GM21737 (cell line): Measurements from ENCODE around the gene MOGAT1.
"Not testable (repeated sequence)": the region's sequence is repeated elsewhere in the genome, so short reads cannot be mapped to it uniquely, and the experiment has no call there.

Experiments
- ATAC-seq: cut with Tn5 transposase; IDR thresholded peaks from one replicate; pipeline ENCODE4 v1.9.1; 2021; ENCODE audit warnings: mild to moderate bottlenecking, moderate library complexity; ENCODE audit not compliant: unreplicated experiment

MOGAT1 gene

GRCh38 chr2:222709191-222709891, 37.9 kb downstream of the MOGAT1 start:
- peak; percentile 64 for ATAC-seq

DNA sequence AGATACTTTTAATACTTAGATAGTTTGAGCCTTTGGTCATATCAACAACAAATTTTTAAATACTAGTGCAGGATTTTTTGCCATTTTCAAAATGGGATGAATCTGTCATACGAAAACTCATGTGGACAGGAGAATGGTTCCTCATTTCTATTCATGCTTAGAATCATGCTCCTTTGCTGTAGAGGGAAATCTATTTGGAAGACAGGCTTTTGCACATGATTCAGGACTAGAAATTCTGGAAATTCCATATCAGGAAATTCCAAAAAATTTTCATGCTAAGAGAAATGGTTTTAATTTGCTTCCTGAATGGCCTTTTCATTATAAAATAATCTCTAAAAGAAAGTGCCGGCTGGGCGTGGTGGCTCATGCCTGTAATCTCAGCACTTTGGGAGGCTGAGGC, 39.3 kb downstream of the MOGAT1 start:
- ATAC-seq: no peak

- no peak for ATAC-seq
Measured at GRCh38 chr2:222711315-222711940, 40.0 kb downstream of the MOGAT1 start.

- no peak for ATAC-seq
Measured at GRCh38 chr2:222713002-222713401, 41.5 kb downstream of the MOGAT1 start.

GRCh38 chr2:222714361-222715241, 43.1 kb downstream of the MOGAT1 start:
- ATAC-seq: no peak

DNA sequence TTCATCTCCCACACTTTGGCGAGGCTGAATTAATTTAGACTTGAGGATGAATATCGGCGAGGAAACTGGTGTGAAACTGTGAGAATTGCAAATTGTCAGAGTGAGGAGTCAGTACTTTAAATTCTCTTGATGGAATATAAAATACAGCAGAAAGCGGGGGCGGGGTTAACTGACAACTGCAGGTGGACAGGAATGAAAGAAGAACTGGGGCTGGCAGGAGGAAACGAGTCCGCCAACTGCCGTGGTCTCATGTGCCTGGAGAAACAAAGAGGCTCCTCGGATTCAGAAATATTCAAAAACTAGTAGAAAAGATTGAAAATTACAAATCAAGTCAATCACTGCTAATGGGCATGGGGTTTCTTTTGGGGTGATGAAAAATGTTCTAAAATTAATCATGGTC, 44.3 kb downstream of the MOGAT1 start:
- peak; percentile 53 for ATAC-seq

DNA sequence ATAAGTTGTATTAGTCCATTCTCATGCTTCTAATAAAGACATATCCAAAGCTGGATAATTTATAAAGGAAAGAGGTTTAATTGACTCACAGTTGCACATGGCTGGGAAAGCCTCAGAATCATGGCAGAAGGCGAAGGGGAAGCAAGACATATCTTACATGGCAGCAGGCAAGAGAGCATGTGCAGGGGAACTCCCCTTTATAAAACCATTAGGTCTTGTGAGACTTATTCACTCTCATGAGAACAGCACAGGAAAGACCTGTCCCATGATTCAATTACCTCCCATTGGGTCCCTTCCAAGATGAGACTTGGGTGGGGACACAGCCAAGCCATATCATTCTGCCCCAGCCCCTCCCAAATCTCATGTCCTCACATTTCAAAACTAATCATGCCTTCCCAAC, 48.3 kb downstream of the MOGAT1 start:
- not testable (repeated sequence) for ATAC-seq

DNA sequence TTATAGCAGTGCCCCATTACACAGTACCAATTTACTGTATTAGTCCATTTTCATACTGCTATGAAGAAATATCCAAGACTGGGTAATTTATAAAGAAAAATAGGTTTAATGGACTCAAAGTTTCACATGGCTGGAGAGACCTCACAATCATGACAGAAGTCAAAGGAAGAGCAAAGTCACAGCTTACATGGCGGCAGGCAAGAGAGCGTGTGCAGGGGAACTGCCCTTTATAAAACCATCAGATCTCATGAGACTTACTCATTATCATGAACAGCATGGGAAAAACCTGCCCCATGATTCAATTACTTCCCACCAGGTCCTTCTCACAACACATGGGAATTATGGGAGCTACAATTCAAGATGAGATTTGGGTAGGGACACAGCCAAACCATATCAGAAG, 50.1 kb downstream of the MOGAT1 start:
- not testable (repeated sequence) for ATAC-seq

GRCh38 chr2:222722327-222722946, 51.0 kb downstream of the MOGAT1 start:
- ATAC-seq: peak; percentile 97

DNA sequence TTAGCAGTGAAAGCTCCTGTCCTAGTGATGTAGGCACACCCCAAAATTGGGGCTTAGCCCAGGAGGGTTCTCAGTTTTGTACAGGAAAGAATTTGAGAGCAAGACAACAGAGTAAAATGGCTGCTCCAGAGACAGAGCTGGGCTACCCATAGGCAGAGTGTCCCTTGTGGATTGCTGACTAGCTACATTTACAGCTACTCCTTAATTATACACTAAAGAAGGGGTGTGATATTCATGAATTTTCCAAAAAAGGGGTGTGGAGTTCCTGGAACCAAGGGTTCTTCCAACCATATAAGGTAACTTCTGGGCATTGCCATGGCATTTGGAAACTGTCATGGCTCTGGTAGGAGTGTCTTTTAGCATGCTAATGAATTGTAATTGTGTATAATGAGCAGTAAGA, 52.8 kb downstream of the MOGAT1 start:
- no peak for ATAC-seq

GRCh38 chr2:222728621-222729020, 57.2 kb downstream of the MOGAT1 start:
- no peak for ATAC-seq

DNA sequence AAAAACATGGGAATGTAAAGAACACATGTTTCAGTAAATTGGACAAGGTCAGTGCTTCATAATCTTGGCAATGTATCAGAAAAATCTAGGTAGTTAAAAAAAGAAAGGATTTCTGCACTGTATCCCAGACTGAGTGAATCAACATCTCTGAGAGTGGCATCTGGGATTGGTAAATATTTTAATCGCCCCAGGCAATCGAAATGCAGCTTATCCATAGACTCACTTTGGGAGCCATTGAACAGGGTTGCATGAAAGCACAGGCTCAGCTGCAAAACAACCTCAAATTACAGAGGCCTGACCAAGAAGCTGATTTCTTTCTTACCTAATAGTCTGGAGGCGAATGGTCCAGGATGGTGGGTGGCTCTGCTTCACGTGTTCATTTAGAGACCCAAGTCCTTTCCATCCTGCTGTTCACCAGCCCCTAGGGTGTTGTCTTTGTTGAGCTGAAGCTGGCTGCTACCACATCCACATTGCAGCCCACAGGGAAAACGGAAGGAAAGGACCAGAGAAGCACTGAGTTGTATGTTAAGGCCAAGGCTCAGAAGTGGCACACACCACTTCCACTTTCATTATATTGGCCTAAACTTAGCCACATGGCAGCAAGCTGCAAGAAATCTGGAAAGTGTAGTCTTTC, 59.0 kb downstream of the MOGAT1 start:
- peak; percentile 62 for ATAC-seq

GRCh38 chr2:222731201-222731621, 59.8 kb downstream of the MOGAT1 start:
- no peak for ATAC-seq

DNA sequence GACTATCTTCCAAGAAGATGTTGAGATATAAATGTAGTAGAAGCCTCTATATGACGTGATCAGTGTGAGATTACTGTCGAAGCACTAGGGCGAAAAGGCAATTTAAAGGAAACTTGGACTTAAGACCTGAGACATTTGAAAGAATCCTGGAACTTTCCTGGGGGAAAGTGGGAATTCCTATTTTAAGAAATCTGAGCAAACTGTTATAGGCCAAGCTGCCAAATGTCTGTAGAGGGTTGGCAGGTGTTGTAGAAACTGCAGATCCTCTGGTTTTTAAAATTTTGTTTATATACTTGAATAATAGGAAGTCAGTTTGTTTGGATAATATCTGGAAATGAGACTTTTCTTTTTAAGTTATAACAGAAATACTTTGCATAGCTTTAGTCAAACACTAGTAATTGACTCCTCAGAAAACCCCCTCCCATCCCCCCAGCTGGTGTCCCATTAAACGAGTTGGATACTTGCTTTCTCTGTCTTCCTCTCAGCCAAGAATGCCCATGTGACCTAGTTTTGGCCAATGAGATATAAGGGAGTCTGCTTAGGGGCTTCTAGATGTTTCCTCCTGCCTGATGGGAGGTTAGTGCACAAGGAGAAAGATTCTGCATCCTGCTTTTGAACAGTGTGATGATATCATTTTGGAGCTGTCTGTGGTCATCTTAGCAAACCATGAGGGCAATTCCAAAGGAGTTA, 61.2 kb downstream of the MOGAT1 start:
- no peak for ATAC-seq

DNA sequence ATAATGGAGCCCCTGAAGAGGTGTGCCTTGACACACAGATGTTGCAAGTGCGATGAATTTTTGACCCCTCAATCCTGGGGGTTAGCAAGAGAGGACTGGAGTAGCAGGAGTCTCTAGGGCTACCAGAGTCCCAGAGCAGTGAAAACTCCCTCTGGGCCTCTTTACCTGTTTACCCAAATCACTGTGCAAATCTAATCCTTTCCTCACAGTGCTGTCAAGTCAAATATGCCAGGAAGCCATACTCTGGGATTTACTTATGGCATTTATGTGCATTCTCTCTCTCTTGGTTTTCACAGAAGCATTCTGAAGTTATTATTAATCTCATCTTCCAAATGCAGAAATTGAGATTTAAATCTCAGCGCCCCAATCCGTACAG, 62.0 kb downstream of the MOGAT1 start:
- no peak for ATAC-seq

- no peak for ATAC-seq
Measured at GRCh38 chr2:222733846-222734702, 62.6 kb downstream of the MOGAT1 start.

DNA sequence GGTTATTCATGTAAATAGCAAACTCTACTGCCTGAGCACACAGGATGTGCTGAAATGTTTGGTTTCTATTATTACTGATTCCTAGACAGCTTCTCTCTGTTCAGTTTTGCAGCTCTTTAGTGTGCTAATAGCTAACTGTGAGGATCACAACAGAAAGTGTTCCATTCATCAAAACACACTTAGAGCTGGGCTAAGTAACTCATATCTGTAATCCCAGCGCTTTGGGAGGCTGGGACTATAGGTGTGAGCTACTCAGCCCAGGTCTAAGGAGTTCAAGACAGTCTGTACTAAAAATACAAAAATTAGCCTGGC, 63.2 kb downstream of the MOGAT1 start:
- peak; percentile 82 for ATAC-seq

DNA sequence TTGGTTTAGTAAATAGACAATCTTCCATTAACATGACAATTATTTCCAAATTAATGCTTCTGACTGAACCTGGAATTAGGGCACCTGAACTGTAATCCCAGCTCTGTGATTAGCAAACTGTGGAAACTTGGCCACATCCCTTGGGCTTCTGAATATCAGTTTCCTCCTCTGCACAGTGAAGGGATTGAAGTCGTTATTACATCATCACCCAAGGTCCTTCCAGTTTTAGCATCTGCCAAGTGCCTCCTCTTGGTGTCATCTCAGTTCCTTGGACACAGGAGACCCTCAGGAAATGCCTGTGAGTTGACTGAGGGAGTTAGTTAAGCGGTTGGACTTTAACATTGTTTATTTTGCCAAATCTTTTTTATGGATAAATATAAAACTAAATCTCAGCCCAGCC, 64.8 kb downstream of the MOGAT1 start:
- no peak for ATAC-seq

- ATAC-seq: no peak
Measured at GRCh38 chr2:222736924-222737323, 65.5 kb downstream of the MOGAT1 start.

- ATAC-seq: no peak
Measured at GRCh38 chr2:222738312-222738711, 66.9 kb downstream of the MOGAT1 start.
